Measurements from ENCODE around the gene PIP.
"Not testable (repeated sequence)": the region's sequence is repeated elsewhere in the genome, so short reads cannot be mapped to it uniquely, and the experiment has no call there.

PIP gene

DNA sequence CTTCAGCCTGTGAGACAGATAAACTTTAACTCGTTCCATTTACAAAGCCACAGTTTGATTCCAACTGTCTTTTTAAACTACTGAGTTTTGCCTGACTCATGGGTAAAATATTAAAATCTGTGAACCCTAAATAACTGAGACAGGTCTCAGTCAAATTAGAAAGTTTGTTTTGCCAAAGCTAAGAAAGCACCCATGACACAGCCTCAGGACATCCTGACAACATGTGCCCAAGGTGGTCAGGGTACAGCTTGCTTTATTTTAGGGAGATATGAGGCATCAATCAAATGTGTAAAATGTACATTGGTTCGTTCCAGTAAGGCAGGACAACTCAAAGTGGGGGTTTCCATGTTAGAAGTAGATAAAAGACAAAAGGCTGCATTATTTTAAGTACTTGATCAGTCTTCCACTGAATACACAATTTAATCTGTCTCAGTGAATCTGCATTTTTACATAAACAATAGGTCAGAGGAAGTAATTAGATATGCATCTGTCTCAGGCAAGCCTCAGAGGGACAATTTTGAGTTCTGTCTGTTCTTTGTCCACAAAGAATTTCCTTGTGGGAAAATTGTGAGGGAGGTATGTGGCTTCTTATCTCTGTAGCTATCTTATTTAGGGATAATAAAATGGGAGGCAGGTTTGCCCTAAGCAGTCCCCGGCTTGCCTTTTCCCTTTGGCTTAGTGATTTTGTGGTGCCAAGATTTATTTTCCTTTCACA is 11.0 kb upstream of the PIP start:
- no peak for DNase-seq (ENCODE audit: extremely low read depth, low read depth)
- TF ChIP-seq, protein P1, sequence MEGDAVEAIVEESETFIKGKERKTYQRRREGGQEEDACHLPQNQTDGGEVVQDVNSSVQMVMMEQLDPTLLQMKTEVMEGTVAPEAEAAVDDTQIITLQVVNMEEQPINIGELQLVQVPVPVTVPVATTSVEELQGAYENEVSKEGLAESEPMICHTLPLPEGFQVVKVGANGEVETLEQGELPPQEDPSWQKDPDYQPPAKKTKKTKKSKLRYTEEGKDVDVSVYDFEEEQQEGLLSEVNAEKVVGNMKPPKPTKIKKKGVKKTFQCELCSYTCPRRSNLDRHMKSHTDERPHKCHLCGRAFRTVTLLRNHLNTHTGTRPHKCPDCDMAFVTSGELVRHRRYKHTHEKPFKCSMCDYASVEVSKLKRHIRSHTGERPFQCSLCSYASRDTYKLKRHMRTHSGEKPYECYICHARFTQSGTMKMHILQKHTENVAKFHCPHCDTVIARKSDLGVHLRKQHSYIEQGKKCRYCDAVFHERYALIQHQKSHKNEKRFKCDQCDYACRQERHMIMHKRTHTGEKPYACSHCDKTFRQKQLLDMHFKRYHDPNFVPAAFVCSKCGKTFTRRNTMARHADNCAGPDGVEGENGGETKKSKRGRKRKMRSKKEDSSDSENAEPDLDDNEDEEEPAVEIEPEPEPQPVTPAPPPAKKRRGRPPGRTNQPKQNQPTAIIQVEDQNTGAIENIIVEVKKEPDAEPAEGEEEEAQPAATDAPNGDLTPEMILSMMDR (IDR thresholded peaks at IDR 0.05; ENCODE audit: low read depth, low read length, missing control alignments) = no peak
- no peak overlapping the region for H3K4me3 ChIP-seq (replicated peaks; ENCODE audit: low read depth, low read length)

DNA sequence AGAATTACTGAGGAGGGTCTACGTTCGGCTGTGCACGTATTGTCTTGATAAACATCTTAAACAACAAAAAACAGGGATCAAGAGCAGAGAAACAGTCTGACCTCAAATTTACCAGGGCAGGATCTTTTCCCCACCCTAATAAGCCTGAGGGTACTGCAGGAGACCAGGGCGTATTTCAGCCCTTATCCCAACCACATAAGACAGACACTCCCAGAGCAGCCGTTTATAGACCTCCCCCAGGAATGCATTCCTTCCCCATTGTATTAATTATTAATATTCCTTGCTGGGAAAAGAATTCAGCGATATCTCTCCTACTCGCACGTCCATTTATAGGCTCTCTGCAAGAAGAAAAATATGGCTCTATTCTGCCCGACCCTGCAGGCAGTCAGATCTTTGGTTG is 8.6 kb upstream of the PIP start:
- not testable (repeated sequence) for DNase-seq (ENCODE audit: extremely low read depth, low read depth)

DNA sequence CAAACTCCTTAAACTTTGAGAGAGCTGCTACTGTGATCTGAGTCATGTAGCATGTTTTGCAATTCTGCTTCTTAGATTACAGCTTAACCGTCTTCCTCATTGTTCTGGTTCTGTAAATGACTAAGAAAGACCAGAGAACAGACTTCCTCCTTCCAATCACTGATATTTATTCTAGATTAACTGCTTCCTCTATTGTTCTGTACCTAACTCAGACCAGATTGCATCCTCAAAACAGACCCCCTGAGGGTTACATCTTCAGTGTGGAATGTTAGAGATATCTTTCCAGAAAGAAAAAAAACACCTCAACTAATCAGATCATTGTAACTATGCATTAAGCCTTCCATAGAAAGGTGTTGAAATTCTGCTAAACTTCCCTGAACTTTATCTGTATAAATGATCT is 5.7 kb upstream of the PIP start:
- DNase-seq (ENCODE audit: extremely low read depth, low read depth) = peak; percentile 4
- no peak overlapping the region for H3K4me3 ChIP-seq (replicated peaks; ENCODE audit: low read depth, low read length)
- TF ChIP-seq, protein P1 (IDR thresholded peaks at IDR 0.05; ENCODE audit: low read depth, low read length, missing control alignments) = no peak

More for the DNA sequence above, 8.6 kb upstream of the PIP start:
- H3K4me3 ChIP-seq (replicated peaks; ENCODE audit: low read depth, low read length) = not testable (repeated sequence)

DNA sequence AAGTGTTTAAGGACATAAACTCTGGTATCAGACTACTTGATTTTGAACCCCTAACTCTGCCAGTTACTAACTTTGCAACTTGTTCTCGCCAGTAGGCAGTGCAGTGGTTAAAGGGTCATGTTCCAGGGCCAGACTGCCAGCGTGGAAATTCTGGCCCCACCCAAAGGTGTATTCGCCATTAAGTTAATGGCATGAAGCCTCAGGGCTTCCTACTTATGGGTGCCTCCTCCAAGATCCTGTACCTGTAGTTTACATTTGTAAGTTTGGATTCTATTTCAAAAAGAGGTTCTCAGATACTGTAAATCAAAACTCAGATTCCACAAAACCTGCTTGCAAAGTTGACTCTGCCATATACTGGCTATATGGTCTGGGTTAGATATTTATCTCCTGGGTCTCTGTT is 2.8 kb upstream of the PIP start:
- TF ChIP-seq, protein P1 (IDR thresholded peaks at IDR 0.05; ENCODE audit: low read depth, low read length, missing control alignments) = no peak
- no peak overlapping the region for H3K4me3 ChIP-seq (replicated peaks; ENCODE audit: low read depth, low read length)
- DNase-seq (ENCODE audit: extremely low read depth, low read depth) = no peak

DNA sequence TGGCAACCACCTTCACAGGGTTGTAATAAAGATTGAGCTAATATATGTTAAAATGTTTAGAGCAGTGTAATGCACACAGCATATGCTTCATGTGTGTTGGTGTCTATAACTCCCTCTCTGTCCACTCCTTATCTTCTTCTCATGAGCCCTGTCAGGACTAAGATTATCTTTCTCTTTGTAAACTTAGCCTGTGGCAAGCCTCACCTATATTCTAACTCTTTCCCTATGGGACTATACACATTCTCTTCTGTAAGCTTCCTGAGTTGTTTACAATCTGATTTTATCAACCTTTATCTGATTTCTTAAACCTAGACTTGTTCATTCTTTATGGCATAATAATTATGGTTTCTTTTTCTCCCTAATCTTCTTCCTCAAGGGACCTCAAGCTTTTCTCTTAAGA is 2.4 kb upstream of the PIP start:
- DNase-seq (ENCODE audit: extremely low read depth, low read depth) = no peak
- no peak overlapping the region for H3K4me3 ChIP-seq (replicated peaks; ENCODE audit: low read depth, low read length)
- TF ChIP-seq, protein P1 (IDR thresholded peaks at IDR 0.05; ENCODE audit: low read depth, low read length, missing control alignments) = no peak

DNA sequence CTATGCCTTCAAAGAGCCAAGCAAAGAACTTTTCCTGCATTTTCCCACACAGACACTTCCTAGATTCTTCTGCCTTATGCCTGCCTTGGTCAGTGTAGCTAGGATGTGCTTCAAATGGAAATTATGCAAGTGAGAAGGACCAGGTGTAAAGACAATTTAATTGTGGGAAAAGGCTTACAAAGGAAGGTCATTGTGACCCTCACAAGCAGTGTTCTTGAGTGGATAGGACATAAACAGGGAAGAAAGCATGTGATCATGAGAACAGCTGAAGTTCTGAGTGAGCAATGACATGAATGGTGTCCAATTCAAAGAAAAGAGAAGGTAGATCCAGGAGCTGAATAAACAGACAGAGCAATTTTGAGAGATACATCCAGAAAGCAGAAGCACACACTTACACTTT is 1.3 kb upstream of the PIP start:
- DNase-seq (ENCODE audit: extremely low read depth, low read depth) = no peak
- TF ChIP-seq, protein P1 (IDR thresholded peaks at IDR 0.05; ENCODE audit: low read depth, low read length, missing control alignments) = no peak
- no peak overlapping the region for H3K4me3 ChIP-seq (replicated peaks; ENCODE audit: low read depth, low read length)

DNA sequence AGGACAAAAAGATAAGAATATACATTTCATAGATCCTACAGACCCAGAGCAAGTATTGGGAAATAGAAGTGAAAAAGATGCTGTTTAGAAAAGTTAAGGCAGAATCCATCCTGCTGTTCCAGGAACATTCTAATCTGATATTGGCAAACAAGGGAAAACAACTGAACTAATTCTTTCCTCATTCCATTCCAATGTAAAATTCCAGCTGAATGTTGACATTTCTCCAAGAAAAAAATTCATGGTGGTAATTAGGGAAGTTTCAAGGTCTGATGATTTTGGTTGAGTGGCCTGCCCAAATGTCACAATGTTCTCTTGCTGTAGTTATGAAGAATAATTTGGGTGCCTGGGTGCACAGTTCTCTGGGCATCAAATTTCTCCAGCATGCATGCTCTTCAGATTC is 15.2 kb downstream of the PIP start:
- no peak overlapping the region for H3K4me3 ChIP-seq (replicated peaks; ENCODE audit: low read depth, low read length)
- no peak for DNase-seq (ENCODE audit: extremely low read depth, low read depth)
- TF ChIP-seq, protein P1 (IDR thresholded peaks at IDR 0.05; ENCODE audit: low read depth, low read length, missing control alignments) = no peak

Measured in HFF-Myc (cell line).